OCI-M2 (cell line): Measurements from ENCODE around the gene CSTB.

Experiments used
- DNase-seq: peaks from one replicate; lab custom pipeline; 2025; ENCODE audit not compliant: unreplicated experiment; lab: John Stamatoyannopoulos, UW

CSTB gene

GRCh38 chr21:43752758-43753438 is 23.2 kb downstream of the CSTB start:
- DNase-seq: no peak

- no peak for DNase-seq
These were observed 24.0 kb downstream of the CSTB start for GRCh38 chr21:43751955-43752591.

- DNase-seq: no peak
These were observed 25.6 kb downstream of the CSTB start for GRCh38 chr21:43750339-43751033.

GRCh38 chr21:43749651-43750262 is 26.4 kb downstream of the CSTB start:
- DNase-seq: no peak

- DNase-seq: no peak
These were observed 27.5 kb downstream of the CSTB start for GRCh38 chr21:43748622-43749021.

- DNase-seq: no peak
These were observed 30.2 kb downstream of the CSTB start for GRCh38 chr21:43745772-43746517.

GRCh38 chr21:43744725-43745124 is 31.4 kb downstream of the CSTB start:
- DNase-seq: no peak

GRCh38 chr21:43743947-43744346 is 32.2 kb downstream of the CSTB start:
- DNase-seq: no peak

- no peak for DNase-seq
These were observed 34.5 kb downstream of the CSTB start for GRCh38 chr21:43741423-43742096.

GRCh38 chr21:43740497-43741156 is 35.5 kb downstream of the CSTB start:
- DNase-seq: no peak

GRCh38 chr21:43739621-43740435 is 36.3 kb downstream of the CSTB start:
- DNase-seq: no peak

GRCh38 chr21:43737158-43737950 is 38.8 kb downstream of the CSTB start:
- DNase-seq: no peak

- DNase-seq: no peak
These were observed 39.8 kb downstream of the CSTB start for GRCh38 chr21:43736224-43736883.

- no peak for DNase-seq
These were observed 40.6 kb downstream of the CSTB start for GRCh38 chr21:43735236-43736091.

GRCh38 chr21:43734928-43735229 is 41.2 kb downstream of the CSTB start:
- no peak for DNase-seq

GRCh38 chr21:43734131-43734927 is 41.8 kb downstream of the CSTB start:
- no peak for DNase-seq
